Colonic mucosa (tissue), 4 donors: Measurements from ENCODE around the gene CALCR. TPM values are rescaled to one million over a fixed set of nuclear protein-coding genes. Genes with fewer than 3 reads are reported as not detected.

Experiments used
- DNase-seq: peaks from one replicate; pipeline ENCODE4 v3.0.0-alpha.2; 2020
- H3K27ac ChIP-seq: fragments of 200-600 bp; one replicate; pipeline ENCODE4 v1.8.0; 2021
- H3K27me3 ChIP-seq: fragments of 200-600 bp; one replicate; pipeline ENCODE4 v1.8.0; 2021
- H3K36me3 ChIP-seq: fragments of 200-600 bp; one replicate; pipeline ENCODE4 v1.8.0; 2021
- H3K4me1 ChIP-seq: fragments of 200-600 bp; one replicate; pipeline ENCODE4 v1.8.0; 2021; ENCODE audit warnings: mild to moderate bottlenecking
- H3K4me3 ChIP-seq: fragments of 200-600 bp; one replicate; pipeline ENCODE4 v1.8.0; 2021
- H3K9ac ChIP-seq, 2 donors: one replicate each; pipeline ENCODE4 v1.7.0; 2013; ENCODE audit warnings: control low read depth in 2 of 2, low read depth in 2 of 2, low read length in 2 of 2
- H3K9me3 ChIP-seq: fragments of 200-600 bp; one replicate; pipeline ENCODE4 v1.8.0; 2021
- intact Hi-C: fragments of 100-400 bp; cut with DNase I; formaldehyde crosslinking; loops from one replicate; pipeline ENCODE4 v1.14.1; 2022
- total RNA-seq, 2 donors: library from RNA; stranded (reverse); fragmentation: NEBNext Ultra II Directional in 1 of 2; extraction: Animal tissue kit (Norgen Biotek cat#: 25700) in 1 of 2; gene quantifications; one replicate each; pipeline ENCODE4 v1.2.1, GENCODE V29; 2021
- TF ChIP-seq, protein P1 (sequence below): fragments of 200-600 bp; IDR thresholded peaks from one replicate; pipeline ENCODE4 v1.8.0; 2022; ENCODE audit warnings: antibody characterized with exemption, mild to moderate bottlenecking
- donor health status: healthy.
- donor health status: DM: no; HTN: no; CAD: no.
- donor health status: DM: no; HTN: no; CAD: no.

Gene CALCR
- total RNA-seq, 2 donors from 2014 or later, result not detected

DNA sequence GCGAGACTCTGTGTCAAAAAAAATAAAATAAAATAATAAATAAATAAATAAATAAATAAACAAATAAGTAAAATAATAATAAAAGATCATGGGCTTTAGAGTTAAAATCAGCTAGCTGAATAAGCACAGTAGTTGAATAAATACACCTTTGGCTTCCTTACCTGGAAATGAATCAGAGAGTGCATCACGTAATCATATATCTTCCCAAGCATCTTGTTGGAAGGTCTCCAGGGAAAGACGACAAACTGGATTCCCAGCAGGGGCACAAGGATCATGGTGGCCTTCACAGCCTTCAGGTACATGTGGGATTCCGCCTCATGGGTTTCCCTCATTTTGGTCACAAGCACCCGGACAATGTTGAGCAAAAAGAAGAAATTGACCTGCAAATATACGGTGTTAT is 138.7 kb downstream of the CALCR start:
- Histone ChIP-seq H3K4me1 (no peaks in the 10 kb centered on the region), H3K4me3 (no peak overlapping the region), H3K9ac (no peak overlapping the region), H3K36me3 (no peaks in the 10 kb centered on the region), H3K9me3 (no peaks in the 10 kb centered on the region), H3K27me3 (no peaks in the 10 kb centered on the region), H3K27ac (no peak overlapping the region)
- TF ChIP-seq, protein P1, sequence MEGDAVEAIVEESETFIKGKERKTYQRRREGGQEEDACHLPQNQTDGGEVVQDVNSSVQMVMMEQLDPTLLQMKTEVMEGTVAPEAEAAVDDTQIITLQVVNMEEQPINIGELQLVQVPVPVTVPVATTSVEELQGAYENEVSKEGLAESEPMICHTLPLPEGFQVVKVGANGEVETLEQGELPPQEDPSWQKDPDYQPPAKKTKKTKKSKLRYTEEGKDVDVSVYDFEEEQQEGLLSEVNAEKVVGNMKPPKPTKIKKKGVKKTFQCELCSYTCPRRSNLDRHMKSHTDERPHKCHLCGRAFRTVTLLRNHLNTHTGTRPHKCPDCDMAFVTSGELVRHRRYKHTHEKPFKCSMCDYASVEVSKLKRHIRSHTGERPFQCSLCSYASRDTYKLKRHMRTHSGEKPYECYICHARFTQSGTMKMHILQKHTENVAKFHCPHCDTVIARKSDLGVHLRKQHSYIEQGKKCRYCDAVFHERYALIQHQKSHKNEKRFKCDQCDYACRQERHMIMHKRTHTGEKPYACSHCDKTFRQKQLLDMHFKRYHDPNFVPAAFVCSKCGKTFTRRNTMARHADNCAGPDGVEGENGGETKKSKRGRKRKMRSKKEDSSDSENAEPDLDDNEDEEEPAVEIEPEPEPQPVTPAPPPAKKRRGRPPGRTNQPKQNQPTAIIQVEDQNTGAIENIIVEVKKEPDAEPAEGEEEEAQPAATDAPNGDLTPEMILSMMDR, result no peak
- intact Hi-C loops, result no loop called here
- no peak for DNase-seq

DNA sequence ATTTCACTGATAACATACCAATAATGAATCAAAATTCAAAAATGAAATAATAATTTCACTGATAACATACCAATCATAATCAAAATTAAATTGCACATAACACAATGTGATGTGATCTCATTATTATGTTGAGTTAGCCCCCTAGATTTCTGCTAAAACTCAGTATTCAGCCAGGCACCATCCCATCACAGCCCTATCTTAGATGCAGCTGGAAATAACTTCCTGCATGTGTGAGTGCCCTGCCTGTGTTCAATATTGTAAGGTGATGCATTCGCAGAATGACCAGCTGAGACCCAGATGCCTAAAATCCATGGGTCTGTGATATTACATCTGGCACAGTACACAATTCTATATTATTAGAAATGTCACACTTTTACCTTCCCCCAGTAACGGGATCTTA is 142.4 kb downstream of the CALCR start:
- H3K4me3 ChIP-seq, result no peak overlapping the region
- TF ChIP-seq, protein P1, result no peak
- H3K9ac ChIP-seq, result no peak overlapping the region
- H3K27ac ChIP-seq, result no peak overlapping the region
- H3K9me3 ChIP-seq, result no peaks in the 10 kb centered on the region
- H3K4me1 ChIP-seq, result no peaks in the 10 kb centered on the region
- intact Hi-C loops, result no loop called here
- DNase-seq, result no peak
- H3K36me3 ChIP-seq, result no peaks in the 10 kb centered on the region
- no peaks in the 10 kb centered on the region for H3K27me3 ChIP-seq

DNA sequence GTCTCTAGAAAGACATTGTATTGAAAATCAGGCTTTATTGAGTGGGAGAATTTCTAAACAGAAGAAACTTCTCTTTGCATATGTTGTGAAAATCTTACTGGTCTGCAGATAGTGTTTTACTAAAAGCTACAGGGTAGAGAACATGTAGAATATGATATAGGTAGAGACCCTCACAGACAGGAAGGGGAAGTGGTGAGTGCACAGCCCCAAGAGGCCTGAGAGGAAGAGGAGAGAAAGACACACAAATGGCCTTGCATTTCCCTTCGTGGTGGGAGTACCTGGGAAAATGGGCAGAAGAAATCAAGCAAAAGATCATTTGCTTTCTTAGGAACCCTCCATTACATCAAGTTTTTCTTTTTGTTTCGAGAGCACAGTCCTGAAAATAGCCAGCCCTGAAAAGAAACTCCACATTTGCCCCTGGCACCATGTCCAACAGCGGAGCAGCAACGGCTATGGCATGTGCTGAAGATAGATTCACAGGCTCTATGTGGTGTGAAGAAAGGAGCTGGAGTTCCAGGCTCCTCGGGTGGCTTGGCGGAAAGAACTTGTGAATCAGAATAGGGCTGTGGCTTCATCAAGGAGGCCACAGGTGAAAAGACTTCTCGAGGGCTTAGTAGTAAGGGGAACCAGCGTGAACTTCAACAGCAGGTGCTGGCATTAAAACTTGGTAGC is 143.5 kb downstream of the CALCR start:
- TF ChIP-seq, protein P1, result no peak
- Histone ChIP-seq H3K4me1 (no peaks in the 10 kb centered on the region), H3K27me3 (no peaks in the 10 kb centered on the region), H3K9ac (no peak overlapping the region), H3K4me3 (no peak overlapping the region), H3K9me3 (no peaks in the 10 kb centered on the region), H3K27ac (no peak overlapping the region), H3K36me3 (no peaks in the 10 kb centered on the region)
- intact Hi-C loops, result no loop called here
- DNase-seq, result no peak

DNA sequence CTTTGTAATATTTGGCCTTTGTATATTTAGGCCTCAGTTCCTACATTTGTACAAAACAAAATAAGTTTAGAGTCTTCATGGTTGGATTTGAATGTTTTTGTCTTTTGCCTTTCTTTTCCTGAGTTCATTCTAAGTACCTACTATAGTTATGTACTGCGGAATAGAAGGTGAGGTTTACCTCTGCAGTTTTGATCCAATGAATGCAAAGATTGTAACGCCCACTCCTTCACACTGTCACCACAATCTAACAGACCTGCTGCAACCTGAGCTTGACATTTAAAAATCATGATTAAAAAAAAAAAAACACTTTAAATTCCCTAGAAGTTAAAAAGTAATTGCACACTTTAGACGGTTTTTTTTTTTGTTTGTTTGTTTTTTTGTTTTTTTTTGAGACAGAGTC is 145.0 kb downstream of the CALCR start:
- Histone ChIP-seq H3K36me3 (no peaks in the 10 kb centered on the region), H3K9me3 (no peaks in the 10 kb centered on the region), H3K4me1 (no peaks in the 10 kb centered on the region), H3K4me3 (no peak overlapping the region), H3K9ac (no peak overlapping the region), H3K27ac (no peak overlapping the region), H3K27me3 (no peaks in the 10 kb centered on the region)
- TF ChIP-seq, protein P1, result no peak
- intact Hi-C loops, result no loop called here
- no peak for DNase-seq

DNA sequence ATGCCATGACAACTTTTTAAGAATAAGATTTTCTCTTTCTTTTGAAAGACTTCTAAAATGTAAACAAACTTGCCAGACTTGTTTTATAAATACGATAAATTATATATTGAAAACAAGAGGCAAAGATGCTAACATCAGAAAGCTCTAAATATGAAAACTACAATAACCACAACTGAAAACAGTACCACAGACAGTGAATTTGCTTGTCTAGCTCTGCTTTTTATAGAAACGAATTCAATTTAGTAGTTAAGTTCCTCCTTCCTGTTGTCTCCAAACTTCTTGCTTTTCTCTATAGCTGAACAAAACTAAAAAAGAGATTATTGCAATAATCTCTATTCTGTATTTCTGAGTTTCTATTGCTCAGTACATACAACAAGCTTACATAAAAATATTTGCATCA is 147.4 kb downstream of the CALCR start:
- Histone ChIP-seq H3K4me1 (no peaks in the 10 kb centered on the region), H3K27me3 (no peaks in the 10 kb centered on the region), H3K4me3 (no peak overlapping the region), H3K9me3 (no peaks in the 10 kb centered on the region), H3K36me3 (no peaks in the 10 kb centered on the region), H3K9ac (no peak overlapping the region), H3K27ac (no peak overlapping the region)
- DNase-seq, result no peak
- intact Hi-C loops, result no loop called here
- TF ChIP-seq, protein P1, result no peak
